CD8-positive, alpha-beta memory T cell (primary cell): Measurements from ENCODE around the gene RPS6KA2. TPM values are rescaled to one million over a fixed set of nuclear protein-coding genes. Genes with fewer than 3 reads are reported as not detected.

Source experiments
- CTCF ChIA-PET: fragments of 350-600 bp; sonication (Branson Sonifier 250); formaldehyde crosslinking; loops from one replicate; lab custom pipeline; 2021; ENCODE audit warnings: antibody characterized with exemption; lab: Charles Lee
- POLR2A ChIA-PET: fragments of 350-600 bp; sonication (Branson Sonifier 250); formaldehyde crosslinking; loops from one replicate; lab custom pipeline; 2021; ENCODE audit warnings: antibody characterized with exemption; lab: Charles Lee
- DNase-seq, 5 donors: peaks; one replicate each; pipeline versions ENCODE4 v3.0.0 to v3.0.0-alpha.2; 2020 to 2022; ENCODE audit warnings: mixed read lengths in 1 of 5
- H3K27ac ChIP-seq: one replicate; pipeline ENCODE4 v1.7.0; 2013; ENCODE audit warnings: low read depth, mild to moderate bottlenecking, low read length, moderate library complexity
- H3K27me3 ChIP-seq: 2 replicates; pipeline ENCODE4 v1.7.0; 2013; ENCODE audit warnings: low read length, mild to moderate bottlenecking; ENCODE audit not compliant: insufficient read depth, poor library complexity, severe bottlenecking
- H3K36me3 ChIP-seq: 2 replicates; pipeline ENCODE4 v1.7.0; 2013; ENCODE audit warnings: mild to moderate bottlenecking, low read length, moderate library complexity; ENCODE audit not compliant: insufficient read depth
- H3K4me1 ChIP-seq: 2 replicates; pipeline ENCODE4 v1.7.0; 2013; ENCODE audit warnings: mild to moderate bottlenecking, low read length, moderate library complexity; ENCODE audit not compliant: insufficient read depth
- H3K4me3 ChIP-seq: 2 replicates; pipeline ENCODE4 v1.7.0; 2013; ENCODE audit warnings: mild to moderate bottlenecking, low read length
- H3K9me3 ChIP-seq: 2 replicates; pipeline ENCODE4 v1.7.0; 2013; ENCODE audit warnings: mild to moderate bottlenecking, low read length
- H3K27ac Mint-ChIP-seq, 8 donors: one replicate each; pipeline ENCODE4 v1.8.0; 2020 to 2021; ENCODE audit warnings: mixed read lengths in 8 of 8, mild to moderate bottlenecking in 6 of 8, inconsistent platforms in 3 of 8, moderate library complexity in 3 of 8
- H3K27me3 Mint-ChIP-seq, 2 donors: one replicate each; pipeline ENCODE4 v1.8.0; 2020 to 2021; ENCODE audit warnings: mixed read lengths in 2 of 2, mild to moderate bottlenecking in 1 of 2, moderate library complexity in 1 of 2
- H3K36me3 Mint-ChIP-seq, 3 donors: one replicate each; pipeline ENCODE4 v1.8.0; 2020 to 2021; ENCODE audit warnings: mixed read lengths in 3 of 3, inconsistent platforms in 1 of 3, mild to moderate bottlenecking in 1 of 3
- H3K4me1 Mint-ChIP-seq, 3 donors: one replicate each; pipeline ENCODE4 v1.8.0; 2020 to 2021; ENCODE audit warnings: mixed read lengths in 3 of 3, inconsistent platforms in 1 of 3, mild to moderate bottlenecking in 1 of 3
- H3K4me3 Mint-ChIP-seq, 7 donors: one replicate each; pipeline ENCODE4 v1.8.0; 2020 to 2021; ENCODE audit warnings: mixed read lengths in 7 of 7, mild to moderate bottlenecking in 6 of 7, moderate library complexity in 4 of 7, inconsistent platforms in 2 of 7
- H3K9me3 Mint-ChIP-seq, 5 donors: one replicate each; pipeline ENCODE4 v1.8.0; 2020 to 2022; ENCODE audit warnings: mixed read lengths in 5 of 5, mild to moderate bottlenecking in 3 of 5, moderate library complexity in 2 of 5, inconsistent platforms in 1 of 5
- polyA plus RNA-seq: library from polyadenylated mRNA; unstranded; fragments of 300-500 nt; fragmentation: Illumina TruSeq; gene quantifications from one replicate; pipeline ENCODE4 v1.2.3, GENCODE V29; 2021
- total RNA-seq, 2 experiments: library from RNA; stranded (reverse); gene quantifications; one replicate each; pipeline ENCODE4 v1.2.3, GENCODE V29; 2021

RPS6KA2 gene
- total and polyA plus RNA-seq, 3 experiments from 2014 or later, result 3.6 to 4.7 (median 4.6) TPM

- CTCF ChIA-PET, result no interaction called here
- Histone ChIP-seq H3K27ac (no peak overlapping the region), H3K4me3 (no peak overlapping the region), H3K4me1 (no peaks in the 10 kb centered on the region), H3K27me3 (no peaks in the 10 kb centered on the region), H3K9me3 (no peaks in the 10 kb centered on the region), H3K36me3 (no peaks in the 10 kb centered on the region)
- Mint-ChIP-seq H3K9me3 (peaks cover 0 to 11% (median 4%) of the 10 kb centered on the region in 5 donors), H3K4me3 (no peak overlapping the region), H3K36me3 (peaks cover 0 to 14% (median 2%) of the 10 kb centered on the region in 3 donors), H3K4me1 (peaks cover 0 to 5% (median 4%) of the 10 kb centered on the region in 3 donors), H3K27ac (no peak overlapping the region), H3K27me3 (peaks cover 9 to 29% of the 10 kb centered on the region in 2 donors)
- no peak for DNase-seq
- POLR2A ChIA-PET, result no interaction called here
Observed at GRCh38 chr6:166558156-166559005, 68.7 kb downstream of the RPS6KA2 start.

- Mint-ChIP-seq H3K27ac (no peak overlapping the region), H3K36me3 (peaks cover 0 to 14% (median 2%) of the 10 kb centered on the region in 3 donors), H3K4me1 (peaks cover 0 to 5% (median 4%) of the 10 kb centered on the region in 3 donors), H3K9me3 (peaks cover 0 to 11% (median 4%) of the 10 kb centered on the region in 5 donors), H3K4me3 (no peak overlapping the region), H3K27me3 (peaks cover 8 to 29% of the 10 kb centered on the region in 2 donors)
- POLR2A ChIA-PET, result no interaction called here
- Histone ChIP-seq H3K4me3 (no peak overlapping the region), H3K36me3 (no peaks in the 10 kb centered on the region), H3K27me3 (no peaks in the 10 kb centered on the region), H3K9me3 (no peaks in the 10 kb centered on the region), H3K4me1 (no peaks in the 10 kb centered on the region), H3K27ac (no peak overlapping the region)
- CTCF ChIA-PET, result no interaction called here
- no peak for DNase-seq
Observed at GRCh38 chr6:166556863-166557322, 70.2 kb downstream of the RPS6KA2 start.

GRCh38 chr6:166556336-166556735, 70.7 kb downstream of the RPS6KA2 start:
- Histone ChIP-seq H3K27me3 (no peaks in the 10 kb centered on the region), H3K9me3 (no peaks in the 10 kb centered on the region), H3K36me3 (no peaks in the 10 kb centered on the region), H3K4me1 (no peaks in the 10 kb centered on the region), H3K4me3 (no peak overlapping the region), H3K27ac (no peak overlapping the region)
- H3K4me1 Mint-ChIP-seq, result peaks cover 0 to 5% (median 4%) of the 10 kb centered on the region in 3 donors
- H3K27ac Mint-ChIP-seq, result no peak overlapping the region
- peaks cover 0 to 14% (median 2%) of the 10 kb centered on the region in 3 donors for H3K36me3 Mint-ChIP-seq
- ChIA-PET POLR2A (no interaction called here), CTCF (no interaction called here)
- H3K27me3 Mint-ChIP-seq, result peaks cover 7 to 29% of the 10 kb centered on the region in 2 donors
- no peak for DNase-seq
- peaks cover 0 to 9% (median 4%) of the 10 kb centered on the region in 5 donors for H3K9me3 Mint-ChIP-seq
- H3K4me3 Mint-ChIP-seq, result no peak overlapping the region

- Mint-ChIP-seq H3K4me3 (no peak overlapping the region), H3K9me3 (peaks cover 0 to 9% (median 4%) of the 10 kb centered on the region in 5 donors), H3K27ac (no peak overlapping the region), H3K36me3 (peaks cover 0 to 10% (median 2%) of the 10 kb centered on the region in 3 donors), H3K4me1 (peaks cover 0 to 5% (median 4%) of the 10 kb centered on the region in 3 donors), H3K27me3 (peaks cover 7 to 29% of the 10 kb centered on the region in 2 donors)
- Histone ChIP-seq H3K9me3 (no peaks in the 10 kb centered on the region), H3K4me1 (no peaks in the 10 kb centered on the region), H3K4me3 (no peak overlapping the region), H3K36me3 (no peaks in the 10 kb centered on the region), H3K27ac (no peak overlapping the region), H3K27me3 (no peaks in the 10 kb centered on the region)
- ChIA-PET CTCF (no interaction called here), POLR2A (no interaction called here)
- DNase-seq, result no peak
Observed at GRCh38 chr6:166555086-166555485, 72.0 kb downstream of the RPS6KA2 start.

- Histone ChIP-seq H3K27me3 (no peaks in the 10 kb centered on the region), H3K36me3 (no peaks in the 10 kb centered on the region), H3K27ac (no peak overlapping the region), H3K4me3 (no peak overlapping the region), H3K4me1 (no peaks in the 10 kb centered on the region), H3K9me3 (no peaks in the 10 kb centered on the region)
- CTCF ChIA-PET, result no interaction called here
- peaks cover 0 to 5% (median 2%) of the 10 kb centered on the region in 3 donors for H3K36me3 Mint-ChIP-seq
- H3K9me3 Mint-ChIP-seq, result peaks cover 0 to 4% (median 2%) of the 10 kb centered on the region in 5 donors
- H3K4me1 Mint-ChIP-seq, result peaks cover 0 to 5% (median 4%) of the 10 kb centered on the region in 3 donors
- no peak for DNase-seq
- H3K4me3 Mint-ChIP-seq, result no peak overlapping the region
- H3K27me3 Mint-ChIP-seq, result peaks cover 7 to 29% of the 10 kb centered on the region in 2 donors
- POLR2A ChIA-PET, result no interaction called here
- H3K27ac Mint-ChIP-seq, result no peak overlapping the region
Observed at GRCh38 chr6:166554316-166554715, 72.7 kb downstream of the RPS6KA2 start.

- Histone ChIP-seq H3K27me3 (no peaks in the 10 kb centered on the region), H3K27ac (no peak overlapping the region), H3K4me1 (no peaks in the 10 kb centered on the region), H3K9me3 (no peaks in the 10 kb centered on the region), H3K36me3 (no peaks in the 10 kb centered on the region), H3K4me3 (no peak overlapping the region)
- Mint-ChIP-seq H3K36me3 (peaks cover 0 to 5% (median 0%) of the 10 kb centered on the region in 3 donors), H3K4me3 (no peak overlapping the region), H3K9me3 (peaks cover 0 to 2% (median 0%) of the 10 kb centered on the region in 5 donors), H3K4me1 (peaks cover 0 to 5% (median 4%) of the 10 kb centered on the region in 3 donors), H3K27me3 (peaks cover 7 to 29% of the 10 kb centered on the region in 2 donors), H3K27ac (no peak overlapping the region)
- POLR2A ChIA-PET, result no interaction called here
- no peak for DNase-seq
- CTCF ChIA-PET, result no interaction called here
Observed at GRCh38 chr6:166553563-166554271, 73.3 kb downstream of the RPS6KA2 start.

GRCh38 chr6:166552600-166552999, 74.5 kb downstream of the RPS6KA2 start:
- no peak overlapping the region for H3K4me3 ChIP-seq
- no peak for DNase-seq

More at GRCh38 chr6:166552600-166552999, 74.5 kb downstream of the RPS6KA2 start:
- peaks cover 0 to 5% (median 4%) of the 10 kb centered on the region in 3 donors for H3K4me1 Mint-ChIP-seq
- no peaks in the 10 kb centered on the region for H3K4me1 ChIP-seq
- peaks cover 0 to 5% (median 0%) of the 10 kb centered on the region in 3 donors for H3K36me3 Mint-ChIP-seq
- no peak overlapping the region for H3K4me3 Mint-ChIP-seq
- CTCF ChIA-PET, result no interaction called here
- POLR2A ChIA-PET, result no interaction called here
- peaks cover 7 to 26% of the 10 kb centered on the region in 2 donors for H3K27me3 Mint-ChIP-seq
- no peaks in the 10 kb centered on the region for H3K9me3 ChIP-seq
- H3K27ac Mint-ChIP-seq, result no peak overlapping the region
- H3K36me3 ChIP-seq, result no peaks in the 10 kb centered on the region
- H3K9me3 Mint-ChIP-seq, result no peaks in the 10 kb centered on the region
- H3K27ac ChIP-seq, result no peak overlapping the region
- H3K27me3 ChIP-seq, result no peaks in the 10 kb centered on the region
